Gastroesophageal sphincter (tissue), 4 donors: ENCODE data around the gene TTBK2. TPM values are rescaled to one million over a fixed set of nuclear protein-coding genes. Genes with fewer than 3 reads are reported as not detected.
A peak's percentile ranks its signal among the peaks of the same experiment; 100 is the strongest.
"Not testable (repeated sequence)": the region's sequence is repeated elsewhere in the genome, so short reads cannot be mapped to it uniquely, and the experiment has no call there.

Source experiments
- ATAC-seq: fragments of 150-250 bp; one replicate; pipeline ENCODE4 v1.9.1; 2016; ENCODE audit warnings: mild to moderate bottlenecking, moderate library complexity
- H3K27ac ChIP-seq, 4 donors: fragments of 200-600 bp; sonication (generic) in 3 of 4; 1 replicate in 3 of 4; 2 replicates in 1 of 4; pipeline ENCODE4 v1.5.1; 2016 to 2019
- H3K27me3 ChIP-seq: fragments of 200-600 bp; sonication (generic); one replicate; pipeline ENCODE4 v1.5.1; 2019
- H3K36me3 ChIP-seq, 2 donors: fragments of 200-600 bp; sonication (generic); one replicate each; pipeline ENCODE4 v1.5.1; 2019; ENCODE audit warnings: control low read depth in 1 of 2
- H3K4me1 ChIP-seq, 3 donors: fragments of 200-600 bp; sonication (generic); 1 replicate in 2 of 3; 2 replicates in 1 of 3; pipeline ENCODE4 v1.5.1; 2016 to 2019; ENCODE audit warnings: control low read depth in 2 of 3
- H3K4me3 ChIP-seq, 2 donors: fragments of 200-600 bp; sonication (generic); one replicate each; pipeline ENCODE4 v1.5.1; 2019; ENCODE audit warnings: mild to moderate bottlenecking in 1 of 2, moderate library complexity in 1 of 2
- H3K9me3 ChIP-seq, 3 donors: fragments of 200-600 bp; sonication (generic); one replicate each; pipeline ENCODE4 v1.5.1; 2017 to 2019; ENCODE audit warnings: control low read depth in 2 of 3
- CTCF ChIP-seq, 4 experiments: fragments of 200-600 bp in 2 of 4; fragments of 450-650 bp in 2 of 4; sonication (generic) in 1 of 4; IDR thresholded peaks; one replicate each; pipeline ENCODE4 v1.5.1; 2017 to 2019; ENCODE audit warnings: antibody characterized with exemption in 4 of 4, mild to moderate bottlenecking in 2 of 4, moderate library complexity in 2 of 4
- EP300 ChIP-seq: sonication (generic); formaldehyde crosslinking; IDR thresholded peaks from one replicate; pipeline ENCODE4 v1.6.1; 2017; ENCODE audit warnings: antibody characterized with exemption, mild to moderate bottlenecking
- POLR2A ChIP-seq, 2 donors: fragments of 450-650 bp; IDR thresholded peaks; one replicate each; pipeline ENCODE4 v1.6.1; 2017; ENCODE audit warnings: antibody characterized with exemption in 2 of 2, mild to moderate bottlenecking in 2 of 2, moderate library complexity in 1 of 2
- POLR2AphosphoS5 ChIP-seq: sonication (generic); formaldehyde crosslinking; IDR thresholded peaks from one replicate; pipeline ENCODE4 v1.6.1; 2017; ENCODE audit warnings: antibody characterized with exemption
- WGBS, 2 donors: methylation state at CpG; one replicate each; pipeline ENCODE4 v1.1.5; 2018; ENCODE audit warnings: low coverage in 1 of 2; 5-methylcytosine and 5-hydroxymethylcytosine counted together
- total RNA-seq, 4 donors: library from RNA; depleted of rRNA; stranded (reverse); fragments of >200 nt; gene quantifications; one replicate each; pipeline ENCODE4 v1.1.0, GENCODE V29; 2016

Gene TTBK2
- total RNA-seq, 4 donors from 2014 or later, result 21.2 to 24.4 (median 23.2) TPM

DNA sequence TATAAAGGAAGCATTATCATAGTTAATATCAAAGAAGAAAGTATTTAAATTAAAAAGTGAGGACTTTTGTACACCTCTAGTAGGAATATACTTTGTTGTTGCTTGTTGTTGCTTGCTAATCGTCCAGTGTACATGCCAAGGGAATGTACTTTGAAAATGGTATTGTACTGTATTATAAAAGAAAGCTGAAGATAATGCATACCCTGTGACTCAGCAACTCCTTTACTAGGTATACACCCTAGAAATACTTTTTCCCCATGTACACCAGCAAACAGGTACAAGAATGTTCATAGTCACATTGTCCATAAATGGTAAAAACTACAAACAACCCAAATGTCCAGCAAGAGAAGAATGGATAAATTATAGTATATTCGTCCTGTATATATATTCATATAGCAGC is 12.0 kb downstream of the TTBK2 start:
- 66 to 77% methylated on average over 2 of the region's 2 CpGs for WGBS, 2 donors
- no peak for TF ChIP-seq POLR2AphosphoS5
- no peak for TF ChIP-seq CTCF (IDR thresholded peaks at IDR 0.05)
- no peak for TF ChIP-seq EP300
- TF ChIP-seq POLR2A (IDR thresholded peaks at IDR 0.05), result no peak
- Histone ChIP-seq H3K36me3 (no peaks in the 10 kb centered on the region), H3K4me3 (no peak overlapping the region), H3K9me3 (no peaks in the 10 kb centered on the region), H3K27me3 (no peaks in the 10 kb centered on the region), H3K4me1 (peaks cover 0 to 5% (median 3%) of the 10 kb centered on the region in 3 donors), H3K27ac (no peak overlapping the region)
- ATAC-seq, result no peak

GRCh38 chr15:42903388-42904324 is 16.9 kb downstream of the TTBK2 start:
- peak overlapping the region in 3 of 4 donors; percentile 24 to 47 (median 30) for H3K27ac ChIP-seq
- 70 to 74% methylated on average over 5 of the region's 5 CpGs for WGBS, 2 donors
- no peak for ATAC-seq

GRCh38 chr15:42893911-42894310 is 26.7 kb downstream of the TTBK2 start:
- not testable (repeated sequence) for H3K36me3 ChIP-seq, ATAC-seq, H3K27me3 ChIP-seq, H3K27ac ChIP-seq, H3K4me3 ChIP-seq, H3K9me3 ChIP-seq
- 100% methylated on average over 1 of the region's 1 CpG for whole genome bisulfite sequencing, 2 donors
- H3K4me1 ChIP-seq, result peaks cover 0 to 13% (median 0%) of the 10 kb centered on the region in 3 donors

More at GRCh38 chr15:42903388-42904324, 16.9 kb downstream of the TTBK2 start:
- H3K4me3 ChIP-seq, result no peak overlapping the region
- TF ChIP-seq EP300, result no peak
- no peak for TF ChIP-seq CTCF (IDR thresholded peaks at IDR 0.05)
- TF ChIP-seq POLR2A (IDR thresholded peaks at IDR 0.05), result no peak
- no peak for TF ChIP-seq POLR2AphosphoS5
- peaks cover 0 to 12% (median 10%) of the 10 kb centered on the region in 3 donors for H3K4me1 ChIP-seq
- no peaks in the 10 kb centered on the region for H3K9me3 ChIP-seq
- H3K27me3 ChIP-seq, result no peaks in the 10 kb centered on the region
- H3K36me3 ChIP-seq, result no peaks in the 10 kb centered on the region

DNA sequence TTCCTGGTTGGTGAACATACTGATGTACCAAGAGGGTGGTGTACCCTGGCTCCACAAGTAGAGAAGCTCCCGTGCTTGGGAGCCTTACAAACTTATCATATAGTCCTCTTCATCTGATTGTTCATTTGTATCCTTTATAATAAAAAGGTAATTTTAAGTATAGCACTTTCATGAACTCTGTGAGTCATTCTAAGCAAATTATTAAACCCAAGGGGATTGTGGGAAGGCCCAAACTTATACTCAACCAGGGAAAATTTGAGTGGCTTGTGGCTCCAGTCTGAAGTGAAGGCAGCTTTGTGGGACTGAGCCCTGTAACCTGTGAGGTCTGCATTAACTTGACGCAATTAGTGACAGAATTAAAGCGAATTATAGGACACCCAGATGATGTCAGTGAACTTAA is 29.0 kb downstream of the TTBK2 start:
- WGBS, 2 donors, result 84 to 92% methylated on average over 3 of the region's 3 CpGs
- no peak for TF ChIP-seq CTCF (IDR thresholded peaks at IDR 0.05)
- no peak for TF ChIP-seq POLR2A (IDR thresholded peaks at IDR 0.05)
- no peak for TF ChIP-seq EP300
- no peak for TF ChIP-seq POLR2AphosphoS5
- no peaks in the 10 kb centered on the region for H3K27me3 ChIP-seq
- no peaks in the 10 kb centered on the region for H3K36me3 ChIP-seq
- no peak overlapping the region for H3K4me3 ChIP-seq
- H3K4me1 ChIP-seq, result peaks cover 0 to 13% (median 0%) of the 10 kb centered on the region in 3 donors
- peaks cover 0 to 3% (median 0%) of the 10 kb centered on the region in 3 donors for H3K9me3 ChIP-seq
- H3K27ac ChIP-seq, result no peak overlapping the region
- no peak for ATAC-seq

GRCh38 chr15:42890161-42890913 is 30.2 kb downstream of the TTBK2 start:
- no peak for ATAC-seq
- Histone ChIP-seq H3K9me3 (peaks cover 0 to 3% (median 0%) of the 10 kb centered on the region in 3 donors), H3K27me3 (no peaks in the 10 kb centered on the region)

GRCh38 chr15:42887384-42887783 is 33.2 kb downstream of the TTBK2 start:
- 98% methylated on average over 3 of the region's 3 CpGs; no CpG with 5 or more reads in 1 of the 2 donors for WGBS, 2 donors
- peaks cover 0 to 13% (median 0%) of the 10 kb centered on the region in 3 donors for H3K4me1 ChIP-seq
- H3K4me3 ChIP-seq, H3K27me3 ChIP-seq, H3K9me3 ChIP-seq, ATAC-seq, H3K36me3 ChIP-seq, H3K27ac ChIP-seq: not testable (repeated sequence)

More at GRCh38 chr15:42890161-42890913, 30.2 kb downstream of the TTBK2 start:
- TF ChIP-seq POLR2A (IDR thresholded peaks at IDR 0.05), result no peak
- no peak for TF ChIP-seq CTCF (IDR thresholded peaks at IDR 0.05)
- TF ChIP-seq EP300, result no peak
- TF ChIP-seq POLR2AphosphoS5, result no peak
- Histone ChIP-seq H3K4me3 (no peak overlapping the region), H3K27ac (no peak overlapping the region), H3K36me3 (no peaks in the 10 kb centered on the region), H3K4me1 (peaks cover 0 to 13% (median 0%) of the 10 kb centered on the region in 3 donors)
- WGBS, 2 donors, result 62 to 82% methylated on average over 2 of the region's 2 CpGs
